GM18499 (cell line): ENCODE measurements around the gene LAYN.

Experiments
- ATAC-seq: cut with Tn5 transposase; IDR thresholded peaks from one replicate; pipeline ENCODE4 v1.9.1; 2021; ENCODE audit warnings: moderate number of reproducible peaks; ENCODE audit not compliant: insufficient read depth, unreplicated experiment

LAYN gene, protein sequence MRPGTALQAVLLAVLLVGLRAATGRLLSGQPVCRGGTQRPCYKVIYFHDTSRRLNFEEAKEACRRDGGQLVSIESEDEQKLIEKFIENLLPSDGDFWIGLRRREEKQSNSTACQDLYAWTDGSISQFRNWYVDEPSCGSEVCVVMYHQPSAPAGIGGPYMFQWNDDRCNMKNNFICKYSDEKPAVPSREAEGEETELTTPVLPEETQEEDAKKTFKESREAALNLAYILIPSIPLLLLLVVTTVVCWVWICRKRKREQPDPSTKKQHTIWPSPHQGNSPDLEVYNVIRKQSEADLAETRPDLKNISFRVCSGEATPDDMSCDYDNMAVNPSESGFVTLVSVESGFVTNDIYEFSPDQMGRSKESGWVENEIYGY

GRCh38 chr11:111540114-111540936 lies at the start of gene LAYN:
TSS of gene LAYN (plus strand) at chr11:111540720. CDS start at chr11:111540844, 124 bp downstream.
- no peak for ATAC-seq

- no peak for ATAC-seq
Observed at GRCh38 chr11:111494040-111494439, 46.5 kb upstream of the LAYN start.

DNA sequence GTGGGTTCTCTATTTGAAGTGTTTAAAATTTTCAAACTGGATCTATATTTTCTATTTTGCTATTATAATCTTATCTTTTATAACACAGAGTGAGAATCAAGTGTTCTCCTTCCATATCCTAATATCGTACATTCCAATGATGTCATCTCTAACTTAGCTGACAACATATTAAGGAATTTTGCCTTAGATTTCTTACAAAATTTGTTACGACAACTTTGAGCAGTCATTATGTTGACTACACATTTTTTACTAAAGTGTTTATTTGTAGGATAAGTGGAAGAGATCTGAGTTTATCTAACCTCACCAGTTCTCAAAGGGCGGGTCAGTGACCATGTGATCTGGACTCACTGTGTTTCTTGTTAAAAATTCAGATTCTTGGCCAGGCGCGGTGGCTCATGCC lies 41.0 kb upstream of the LAYN start:
- ATAC-seq, result no peak

GRCh38 chr11:111500481-111500880 lies 40.0 kb upstream of the LAYN start:
- ATAC-seq, result no peak

DNA sequence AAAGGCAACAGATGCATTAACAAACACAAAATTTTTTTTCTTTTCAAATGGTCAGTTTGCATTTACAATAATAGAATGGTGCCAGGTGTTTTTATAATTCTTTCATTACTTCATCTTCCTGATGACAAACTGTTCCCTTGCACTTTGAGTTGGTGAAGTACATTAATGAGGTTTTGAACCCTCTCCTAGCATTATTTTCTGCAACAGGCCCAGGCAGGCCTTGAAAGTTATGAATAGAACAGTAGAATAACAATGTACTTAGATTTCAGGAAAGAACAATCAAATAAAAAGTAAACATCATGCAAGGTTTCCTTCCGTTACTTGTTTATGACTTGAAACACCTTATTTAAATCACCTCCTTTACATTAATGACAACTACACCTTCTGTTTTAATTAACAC lies 37.9 kb upstream of the LAYN start:
- no peak for ATAC-seq

GRCh38 chr11:111510311-111510710 lies 30.2 kb upstream of the LAYN start:
- ATAC-seq, result no peak

GRCh38 chr11:111512296-111513239 lies 28.0 kb upstream of the LAYN start, which contains the start of gene BTG4:
TSS of gene BTG4 (minus strand) at chr11:111512386. CDS start at chr11:111498776, 13,610 bp downstream.
- no peak for ATAC-seq

- ATAC-seq, result no peak
Observed at GRCh38 chr11:111513240-111513605, 27.3 kb upstream of the LAYN start.

DNA sequence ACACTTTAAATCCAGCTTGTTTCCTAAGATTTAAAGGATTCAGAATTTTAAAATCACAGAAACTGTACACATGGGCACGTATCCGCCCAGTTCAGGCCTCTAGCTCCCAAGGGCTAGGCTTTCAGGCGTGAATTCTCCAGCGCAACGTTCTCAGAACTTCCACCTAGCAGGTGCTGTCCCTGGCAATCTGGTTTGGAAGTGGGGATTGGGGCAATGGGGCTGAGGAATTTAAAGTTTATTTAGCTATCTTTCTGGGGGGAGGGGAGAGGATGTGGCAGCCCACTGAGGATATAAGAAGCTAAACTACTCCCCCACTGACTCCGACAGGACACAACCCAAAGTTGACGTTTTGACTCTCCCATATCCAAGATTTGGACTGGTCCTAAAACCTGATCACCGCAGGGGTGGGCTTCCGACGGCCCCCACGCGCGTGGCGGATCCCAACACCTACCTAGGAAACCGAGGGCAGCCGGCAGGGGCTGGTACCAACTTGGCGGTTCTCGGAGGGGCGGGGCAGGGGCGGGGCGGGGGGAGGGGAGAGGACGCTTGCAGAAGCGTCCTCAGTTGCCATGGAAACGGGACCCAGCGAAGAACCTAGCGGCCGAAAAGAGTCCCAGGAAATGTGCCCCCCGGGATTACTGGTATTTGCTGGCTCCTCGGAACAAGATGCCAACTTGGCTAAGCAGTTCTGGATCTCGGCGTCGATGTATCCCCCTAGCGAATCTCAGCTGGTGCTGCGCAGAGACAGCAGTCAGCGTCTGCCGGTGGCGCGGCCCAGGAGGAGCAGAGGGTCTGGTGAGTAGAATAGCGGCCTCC lies 26.1 kb upstream of the LAYN start, which contains the start of gene HOATZ:
Gene HOATZ, plus strand, starts transcription at position 563 of the 816 bp plus-strand sequence. Its CDS starts 7 bp downstream, at position 570.
- no peak for ATAC-seq

GRCh38 chr11:111515591-111515990 lies 24.9 kb upstream of the LAYN start:
- no peak for ATAC-seq

GRCh38 chr11:111518668-111519067 lies 21.9 kb upstream of the LAYN start:
- ATAC-seq, result no peak

DNA sequence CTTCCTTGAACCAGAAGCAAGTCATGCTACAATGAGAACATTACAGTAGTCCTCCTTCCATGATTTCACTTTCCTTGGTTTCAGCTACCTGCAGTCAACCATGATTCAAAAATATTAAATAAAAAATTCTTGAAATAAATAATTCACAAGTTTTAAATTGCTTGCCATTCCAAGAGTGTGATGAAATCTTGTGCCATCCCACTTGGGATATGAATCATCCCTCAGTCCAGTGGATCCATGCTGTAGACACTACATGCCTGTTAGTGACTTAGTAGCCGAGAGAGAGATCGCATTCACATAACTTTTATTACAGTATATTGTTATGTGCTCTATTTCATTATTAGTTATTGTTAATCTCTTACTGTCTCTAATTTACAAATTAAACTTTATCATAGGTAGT lies 20.0 kb upstream of the LAYN start:
- no peak for ATAC-seq

DNA sequence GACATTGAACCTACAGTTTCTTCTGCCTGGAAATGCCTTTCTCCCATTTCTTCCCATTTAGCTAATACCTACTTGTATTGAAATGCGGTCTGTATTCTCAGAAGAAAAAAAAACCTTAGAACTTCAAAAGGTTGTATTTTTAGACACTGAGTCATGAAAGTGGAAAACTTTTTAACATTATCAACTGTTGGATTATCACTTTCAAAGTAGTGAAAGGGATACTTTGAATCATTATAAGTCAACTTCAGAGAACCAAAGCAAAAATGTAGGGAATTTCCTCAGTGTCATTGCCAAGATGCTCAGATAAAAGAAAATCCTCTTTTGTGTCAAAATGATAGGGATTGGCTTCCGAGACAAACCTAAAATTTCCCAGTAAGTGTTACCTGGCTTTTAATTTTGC lies 19.4 kb upstream of the LAYN start:
- ATAC-seq, result no peak

DNA sequence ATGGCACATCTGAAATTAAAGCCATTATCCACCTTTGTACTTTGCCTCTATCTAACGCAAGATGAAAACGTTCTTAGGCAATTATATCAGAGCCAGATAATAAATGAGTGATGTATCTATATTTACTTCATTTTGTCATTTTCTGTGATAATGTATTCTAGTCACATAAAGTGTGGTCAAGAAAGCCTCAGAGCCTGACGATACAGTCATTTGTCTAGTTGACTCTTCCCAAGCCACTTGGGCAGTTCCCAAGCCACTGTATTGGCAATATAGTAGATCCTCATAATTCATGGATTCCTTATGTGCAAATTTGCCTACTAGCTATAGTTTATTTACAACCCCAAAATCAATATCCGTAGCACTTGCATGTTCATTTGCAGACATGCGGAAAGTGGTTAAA lies 18.1 kb upstream of the LAYN start:
- no peak for ATAC-seq

DNA sequence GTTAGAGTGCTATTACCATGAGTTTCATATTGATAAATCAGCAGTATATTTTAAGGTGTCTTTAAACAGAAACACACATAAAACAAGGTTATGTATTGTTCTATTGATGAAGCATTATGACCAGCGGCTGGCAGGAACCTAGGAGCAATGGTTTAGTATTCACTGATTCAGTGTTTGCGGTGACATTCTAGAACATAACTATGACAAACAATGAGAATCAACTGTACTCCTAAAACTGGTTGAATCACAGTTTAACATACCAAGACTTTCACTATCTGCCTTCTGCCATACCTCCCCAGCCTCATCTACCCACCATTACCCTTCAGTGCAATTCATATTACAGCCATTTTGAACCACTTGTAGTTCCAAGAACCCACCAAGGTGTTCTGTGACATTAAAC lies 17.2 kb upstream of the LAYN start:
- ATAC-seq, result no peak

DNA sequence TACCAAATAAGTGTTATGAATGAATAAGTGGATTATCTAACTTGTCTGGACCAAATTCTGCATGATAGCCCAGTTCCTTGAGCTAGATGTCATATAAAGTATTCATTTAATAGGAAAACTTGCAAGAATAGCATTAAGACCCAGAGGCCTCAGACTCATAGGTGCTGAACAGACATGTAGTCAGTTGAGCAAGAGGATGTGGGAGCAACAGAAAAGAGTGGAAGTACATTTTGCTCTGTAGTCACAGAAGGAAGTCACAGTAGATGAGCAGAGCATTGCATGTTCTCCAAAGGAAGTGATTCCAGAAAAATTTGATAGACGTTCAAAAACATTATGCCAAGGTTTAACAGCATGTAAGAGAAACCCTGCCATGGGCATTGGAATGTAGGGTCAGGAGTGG lies 16.5 kb upstream of the LAYN start:
- ATAC-seq, result no peak

GRCh38 chr11:111525456-111525855 lies 15.1 kb upstream of the LAYN start:
- ATAC-seq, result no peak

DNA sequence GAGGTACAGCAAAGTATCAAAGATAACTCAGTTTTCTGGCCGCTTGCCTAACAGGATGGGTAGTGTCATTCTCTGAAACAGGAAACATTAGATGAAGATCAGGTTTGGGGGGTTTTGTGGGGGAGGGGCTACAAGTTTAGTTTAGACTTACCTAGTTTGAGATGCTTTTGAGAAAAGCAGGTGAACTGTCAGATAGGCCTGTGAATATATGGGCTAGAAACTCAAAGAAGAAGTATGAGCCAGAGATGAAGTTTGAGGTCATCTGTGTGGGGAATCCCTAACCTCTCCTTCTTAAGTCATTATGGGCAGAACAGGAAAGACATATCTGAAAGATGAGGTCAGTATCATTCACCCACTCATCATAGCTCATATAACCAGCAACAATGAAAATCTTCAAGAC lies 14.0 kb upstream of the LAYN start:
- no peak for ATAC-seq

- ATAC-seq, result no peak
Observed at GRCh38 chr11:111527279-111527678, 13.2 kb upstream of the LAYN start.

GRCh38 chr11:111528557-111528956 lies 12.0 kb upstream of the LAYN start:
- no peak for ATAC-seq
